Activated naive CD4-positive, alpha-beta T cell treated with anti-CD3 and anti-CD28 coated beads, Interleukin-2, amount 10 ng/mL, durations not matched to agents 5 hours and 36 hours (primary cell): Measurements from ENCODE around the gene CHRNA5. TPM values are rescaled to one million over a fixed set of nuclear protein-coding genes. Genes with fewer than 3 reads are reported as not detected.

Experiments
- total RNA-seq, 2 experiments: library from RNA; stranded (reverse); gene quantifications; one replicate each; pipeline ENCODE4 v1.2.3, GENCODE V29; 2021

The CHRNA5 gene
- 1 to 10 TPM; 1.4 to 1.6 TPM for total RNA-seq

GRCh38 chr15:78565097-78565950, at the start of gene CHRNA5:
TSS of gene CHRNA5 (plus strand) at chr15:78565520. CDS start at chr15:78565720, 200 bp downstream.

GRCh38 chr15:78540141-78540870, 25.0 kb upstream of the CHRNA5 start, which contains the start of gene PSMA4:
TSS of gene PSMA4 (plus strand) at chr15:78540444. CDS start at chr15:78541928, 1,484 bp downstream.

DNA sequence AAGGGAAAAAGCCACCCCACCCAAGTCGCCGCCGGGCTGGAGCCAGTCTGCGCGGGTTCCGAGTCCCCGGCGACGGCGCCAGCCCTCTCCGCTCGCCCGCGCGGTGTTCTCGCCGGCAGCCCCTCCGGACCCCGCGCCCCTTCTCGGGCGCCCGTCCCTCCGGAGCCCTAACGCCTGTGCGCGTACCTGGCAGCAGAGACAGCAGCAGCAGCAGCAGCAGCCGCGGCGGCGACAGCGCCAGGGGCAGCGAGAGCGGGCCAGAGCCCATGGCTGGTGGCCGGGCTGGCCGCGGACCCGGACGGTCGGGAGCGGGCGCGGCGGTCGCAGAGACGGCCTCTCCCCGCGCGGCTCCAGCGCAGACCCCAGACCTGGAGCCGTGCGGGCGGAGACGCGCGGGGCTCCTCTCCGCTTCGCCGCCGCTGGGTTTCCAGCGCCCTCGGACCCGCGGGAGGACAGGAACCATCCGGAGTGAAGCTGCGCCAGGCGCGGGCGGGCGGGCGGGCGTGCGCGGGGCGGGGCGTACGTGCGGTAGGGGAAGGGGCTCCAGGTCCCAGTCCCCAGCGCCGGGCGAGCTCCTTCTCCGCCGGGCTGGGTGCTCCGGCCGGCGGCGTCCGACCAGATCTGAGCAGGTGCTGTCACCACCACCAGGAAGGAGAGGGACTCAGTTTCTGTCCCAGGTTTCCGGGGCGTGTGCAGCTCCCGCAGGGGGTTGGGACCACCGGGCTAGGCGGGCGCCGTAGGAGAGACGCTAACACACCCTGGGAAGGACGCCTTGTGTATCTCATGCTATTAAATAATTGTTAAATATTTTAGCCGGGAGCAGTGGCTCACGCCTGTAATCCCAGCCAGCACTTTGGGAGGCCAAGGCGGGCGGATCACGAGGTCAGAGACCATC, 55.5 kb downstream of the CHRNA5 start, which contains the start of gene CHRNA3:
Gene CHRNA3 (minus strand): TSS at position 470 of the 895 bp plus-strand sequence. CDS start 202 bp downstream, at position 268.

GRCh38 chr15:78641102-78641748, 75.9 kb downstream of the CHRNA5 start, which contains the start of gene CHRNB4:
TSS of gene CHRNB4 (minus strand) at chr15:78641210. CDS start at chr15:78641133, 77 bp downstream.

Other genes with a start within 250 kb of the CHRNA5 start
- gene CRABP1, start 225.2 kb upstream of the CHRNA5 start, total RNA-seq = not detected
- 10 to 100 TPM; 51.3 to 58.8 TPM for gene IREB2, start 127.3 kb upstream of the CHRNA5 start, total RNA-seq
- 1 to 10 TPM; 3.8 to 4.0 TPM for gene HYKK, start 57.9 kb upstream of the CHRNA5 start, total RNA-seq
- gene PSMA4, start 25.1 kb upstream of the CHRNA5 start, total RNA-seq = 100 to 1,000 TPM; 200 to 217 TPM
- not detected for gene CHRNA3, start 55.5 kb downstream of the CHRNA5 start, total RNA-seq
- gene CHRNB4, start 75.7 kb downstream of the CHRNA5 start, total RNA-seq = not detected
- gene ADAMTS7, start 245.9 kb downstream of the CHRNA5 start, total RNA-seq = not detected